DOHH2 (cell line): ENCODE data around the gene PRDM11.

Source experiments
- CTCF ChIP-seq: fragments of 200-600 bp; sonication (generic); IDR thresholded peaks from one replicate; pipeline ENCODE4 v1.5.1; 2014; ENCODE audit warnings: antibody characterized with exemption, mild to moderate bottlenecking, low read depth, low read length; ENCODE audit not compliant: poor library complexity, severe bottlenecking
- EZH2phosphoT487 ChIP-seq: fragments of 200-600 bp; sonication (generic); IDR thresholded peaks from 2 replicates; pipeline ENCODE4 v1.6.1; 2017; ENCODE audit warnings: borderline replicate concordance, mild to moderate bottlenecking, antibody characterized with exemption, low read length, moderate library complexity, mixed read lengths

- no peak for TF ChIP-seq CTCF
- no peak for TF ChIP-seq EZH2phosphoT487
Measured at GRCh38 chr11:45188127-45188526, 41.7 kb downstream of the PRDM11 start.
